Karpas-422 (cell line): ENCODE measurements around the gene PFKFB2. TPM values are rescaled to one million over a fixed set of nuclear protein-coding genes. Genes with fewer than 3 reads are reported as not detected.

Experiments used
- DNase-seq: peaks from one replicate; pipeline ENCODE4 v3.0.0-alpha.2; 2015
- H2AFZ ChIP-seq: fragments of 200-600 bp; sonication (generic); 2 replicates; pipeline ENCODE4 v1.6.1; 2014; ENCODE audit warnings: antibody characterized with exemption, low read length, mixed read lengths
- H3K27ac ChIP-seq: fragments of 200-600 bp; sonication (generic); 2 replicates; pipeline ENCODE4 v1.5.1; 2014; ENCODE audit warnings: mild to moderate bottlenecking, low read length, moderate library complexity
- H3K27me3 ChIP-seq: fragments of 200-600 bp; sonication (generic); 2 replicates; pipeline ENCODE4 v1.6.1; 2014; ENCODE audit warnings: low read length, mixed read lengths
- H3K36me3 ChIP-seq: fragments of 200-600 bp; sonication (generic); 2 replicates; pipeline ENCODE4 v1.6.1; 2014; ENCODE audit warnings: low read length, mixed read lengths; ENCODE audit not compliant: insufficient read depth
- H3K4me1 ChIP-seq: fragments of 200-600 bp; sonication (generic); 2 replicates; pipeline ENCODE4 v1.6.1; 2014; ENCODE audit warnings: mild to moderate bottlenecking, low read length, mixed read lengths
- H3K4me2 ChIP-seq: fragments of 200-600 bp; sonication (generic); 2 replicates; pipeline ENCODE4 v1.6.1; 2014; ENCODE audit warnings: low read length, low read depth, mild to moderate bottlenecking; ENCODE audit not compliant: poor library complexity, severe bottlenecking
- H3K4me3 ChIP-seq: fragments of 200-600 bp; sonication (generic); 2 replicates; pipeline ENCODE4 v1.5.1; 2014; ENCODE audit warnings: mild to moderate bottlenecking, antibody characterized with exemption, low read length, mixed read lengths
- H3K79me2 ChIP-seq: fragments of 200-600 bp; sonication (generic); 2 replicates; pipeline ENCODE4 v1.6.1; 2014; ENCODE audit warnings: mild to moderate bottlenecking, low read length, mixed read lengths
- H3K9ac ChIP-seq: fragments of 200-600 bp; sonication (generic); 2 replicates; pipeline ENCODE4 v1.6.0; 2014; ENCODE audit warnings: low read length
- H3K9me2 ChIP-seq: fragments of 200-600 bp; sonication (generic), shearing (Covaris generic); replicated peaks from 2 replicates; pipeline ENCODE4 v1.6.0; 2014; ENCODE audit warnings: mild to moderate bottlenecking, low read length, moderate library complexity; ENCODE audit not compliant: insufficient read depth
- H3K9me3 ChIP-seq: fragments of 300-700, 200-600 bp; sonication (generic); 2 replicates; pipeline ENCODE4 v1.6.1; 2014; ENCODE audit warnings: low read length, mixed read lengths
- H4K20me1 ChIP-seq: fragments of 200-600 bp; sonication (generic); 2 replicates; pipeline ENCODE4 v1.6.1; 2014; ENCODE audit warnings: mild to moderate bottlenecking, antibody characterized with exemption, low read length, low read depth; ENCODE audit not compliant: insufficient read depth
- total RNA-seq: library from RNA; depleted of rRNA; stranded (reverse); fragments of >200 nt; shearing (Covaris generic); gene quantifications from 2 replicates; pipeline ENCODE4 v1.2.3, GENCODE V29; 2014; ENCODE audit warnings: low replicate concordance

PFKFB2 gene
- total RNA-seq, 1 experiment from 2014 or later: 0.07 TPM

DNA sequence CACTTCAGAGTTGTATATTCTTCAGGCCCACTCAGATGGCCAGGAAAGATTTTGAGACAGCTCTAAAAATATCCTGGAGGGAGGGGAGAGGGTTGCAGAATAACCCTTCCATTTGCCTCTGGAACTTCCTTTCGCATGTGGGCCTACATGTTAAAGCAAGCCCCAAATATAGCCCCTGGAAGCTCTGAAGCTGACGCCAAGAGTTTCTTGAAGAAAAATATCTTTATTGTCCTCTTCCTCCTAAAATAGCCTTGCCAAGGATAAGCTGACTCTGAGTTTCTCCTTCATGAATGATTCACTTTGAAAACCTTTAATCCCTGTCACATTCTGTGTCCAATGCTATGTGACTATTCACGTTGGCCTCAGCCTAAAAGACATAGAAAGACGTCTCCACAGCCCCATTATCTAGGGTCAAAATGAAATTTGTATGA lies 27.0 kb upstream of the PFKFB2 start:
- Histone ChIP-seq H3K4me2 (no peak overlapping the region), H3K9ac (no peak overlapping the region)

DNA sequence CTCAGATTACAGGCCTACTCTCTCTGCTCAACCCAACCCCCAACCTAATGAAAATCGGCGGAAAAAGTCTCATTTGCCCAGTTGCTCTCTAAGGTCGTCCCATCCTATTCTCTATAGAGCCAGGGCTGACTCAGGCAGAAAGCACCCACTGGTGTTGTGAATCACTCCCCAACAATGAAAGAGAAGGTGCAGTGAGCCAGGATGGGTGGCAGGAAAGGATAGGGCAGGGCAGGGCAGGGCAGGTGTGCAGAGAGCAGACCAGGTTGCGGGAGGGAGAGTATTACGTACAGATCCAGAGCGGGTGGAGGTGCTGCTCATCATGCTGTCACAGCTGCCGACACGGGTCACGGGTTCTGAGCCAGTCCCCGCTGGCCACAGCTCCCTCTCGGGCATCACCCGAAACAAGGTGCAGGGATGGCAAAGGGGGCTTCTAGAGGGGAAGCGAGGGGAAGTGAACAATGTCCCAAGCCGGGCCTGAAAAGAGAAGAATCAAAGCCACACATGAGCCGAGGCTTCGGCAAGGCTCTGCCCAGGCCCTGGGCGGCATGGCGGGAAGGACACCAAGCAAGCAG lies 25.8 kb upstream of the PFKFB2 start:
- H3K9me2 ChIP-seq: no peaks in the 10 kb centered on the region
- H3K4me2 ChIP-seq: no peak overlapping the region
- H3K27ac ChIP-seq: no peak overlapping the region
- H4K20me1 ChIP-seq: no peaks in the 10 kb centered on the region
- H3K79me2 ChIP-seq: no peaks in the 10 kb centered on the region
- H3K4me3 ChIP-seq: no peak overlapping the region
- no peaks in the 10 kb centered on the region for H3K9me3 ChIP-seq
- no peak overlapping the region for H2AFZ ChIP-seq
- no peaks in the 10 kb centered on the region for H3K4me1 ChIP-seq
- H3K27me3 ChIP-seq: no peaks in the 10 kb centered on the region
- no peak overlapping the region for H3K9ac ChIP-seq
- DNase-seq: no peak
- no peaks in the 10 kb centered on the region for H3K36me3 ChIP-seq

More for the DNA sequence above, 27.0 kb upstream of the PFKFB2 start:
- no peaks in the 10 kb centered on the region for H3K9me3 ChIP-seq
- no peaks in the 10 kb centered on the region for H3K4me1 ChIP-seq
- H3K27ac ChIP-seq: no peak overlapping the region
- no peaks in the 10 kb centered on the region for H3K9me2 ChIP-seq
- DNase-seq: no peak
- H2AFZ ChIP-seq: no peak overlapping the region
- H3K79me2 ChIP-seq: no peaks in the 10 kb centered on the region
- no peaks in the 10 kb centered on the region for H3K36me3 ChIP-seq
- H3K27me3 ChIP-seq: no peaks in the 10 kb centered on the region
- H3K4me3 ChIP-seq: no peak overlapping the region
- no peaks in the 10 kb centered on the region for H4K20me1 ChIP-seq

DNA sequence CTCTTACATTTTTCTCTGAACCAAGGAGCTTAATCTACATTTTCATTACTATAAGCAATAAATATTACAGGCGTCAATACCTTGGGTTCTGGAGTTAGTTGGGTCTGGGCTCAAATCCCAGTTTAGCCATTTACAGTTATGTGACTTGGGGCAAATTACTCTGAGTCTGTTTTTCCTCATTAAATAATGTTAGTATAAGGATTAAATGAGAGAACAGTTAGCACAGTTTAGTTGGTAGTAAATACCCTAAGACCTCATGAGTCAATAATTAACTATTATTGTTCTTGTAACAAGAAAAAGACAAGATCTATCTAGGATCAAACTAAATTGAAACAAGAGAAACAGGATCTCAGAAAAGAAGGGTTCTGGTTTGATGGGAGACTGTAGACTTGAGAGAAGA lies 25.2 kb upstream of the PFKFB2 start:
- Histone ChIP-seq H3K27ac (no peak overlapping the region), H3K4me2 (no peak overlapping the region)

DNA sequence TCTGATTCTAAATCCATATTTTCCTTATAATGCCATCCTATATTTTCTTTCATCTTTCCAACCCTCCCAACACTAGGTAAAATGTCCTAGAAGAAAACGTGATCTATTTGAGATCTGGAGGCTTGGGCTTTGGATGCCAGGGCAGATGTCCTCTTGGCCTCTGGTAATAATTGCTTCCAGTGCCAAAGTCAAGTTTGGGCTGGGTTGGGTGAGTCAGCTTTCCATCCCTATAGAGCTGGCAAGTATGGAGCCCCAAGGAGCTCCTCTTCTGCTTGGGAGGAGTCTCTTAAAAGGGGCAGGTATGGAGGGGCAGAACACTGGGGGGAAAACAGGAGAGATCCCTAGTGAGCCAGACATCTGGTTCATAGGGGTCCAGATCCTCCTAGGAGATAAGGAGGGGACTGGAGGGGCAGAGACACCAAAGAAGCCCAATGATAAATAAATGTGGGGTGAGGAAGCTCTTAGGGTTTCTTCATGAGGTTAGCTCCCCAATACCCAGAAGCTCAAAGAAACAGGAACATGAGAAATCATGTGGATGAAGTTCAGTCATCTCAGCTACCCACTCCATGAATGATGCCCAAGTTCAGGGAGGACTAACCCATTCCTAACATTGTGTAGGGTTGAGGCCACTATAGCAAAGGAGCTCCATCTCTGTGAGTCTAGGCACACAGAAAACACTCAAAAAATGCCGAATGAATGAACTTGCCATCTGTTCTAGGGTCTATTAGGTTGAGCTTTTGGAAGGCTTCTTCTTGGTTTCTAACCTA lies 24.0 kb upstream of the PFKFB2 start:
- Histone ChIP-seq H2AFZ (no peak overlapping the region), H3K27ac (no peak overlapping the region), H3K4me3 (no peak overlapping the region), H3K9me3 (no peaks in the 10 kb centered on the region), H3K27me3 (no peaks in the 10 kb centered on the region), H3K4me2 (no peak overlapping the region), H3K4me1 (no peaks in the 10 kb centered on the region), H4K20me1 (no peaks in the 10 kb centered on the region), H3K9me2 (no peaks in the 10 kb centered on the region), H3K36me3 (no peaks in the 10 kb centered on the region), H3K9ac (no peak overlapping the region), H3K79me2 (no peaks in the 10 kb centered on the region)
- DNase-seq: no peak

More for the DNA sequence above, 25.2 kb upstream of the PFKFB2 start:
- Histone ChIP-seq H2AFZ (no peak overlapping the region), H3K36me3 (no peaks in the 10 kb centered on the region), H3K79me2 (no peaks in the 10 kb centered on the region), H3K9me3 (no peaks in the 10 kb centered on the region), H3K4me3 (no peak overlapping the region), H4K20me1 (no peaks in the 10 kb centered on the region), H3K9ac (no peak overlapping the region), H3K4me1 (no peaks in the 10 kb centered on the region), H3K9me2 (no peaks in the 10 kb centered on the region), H3K27me3 (no peaks in the 10 kb centered on the region)
- DNase-seq: no peak

DNA sequence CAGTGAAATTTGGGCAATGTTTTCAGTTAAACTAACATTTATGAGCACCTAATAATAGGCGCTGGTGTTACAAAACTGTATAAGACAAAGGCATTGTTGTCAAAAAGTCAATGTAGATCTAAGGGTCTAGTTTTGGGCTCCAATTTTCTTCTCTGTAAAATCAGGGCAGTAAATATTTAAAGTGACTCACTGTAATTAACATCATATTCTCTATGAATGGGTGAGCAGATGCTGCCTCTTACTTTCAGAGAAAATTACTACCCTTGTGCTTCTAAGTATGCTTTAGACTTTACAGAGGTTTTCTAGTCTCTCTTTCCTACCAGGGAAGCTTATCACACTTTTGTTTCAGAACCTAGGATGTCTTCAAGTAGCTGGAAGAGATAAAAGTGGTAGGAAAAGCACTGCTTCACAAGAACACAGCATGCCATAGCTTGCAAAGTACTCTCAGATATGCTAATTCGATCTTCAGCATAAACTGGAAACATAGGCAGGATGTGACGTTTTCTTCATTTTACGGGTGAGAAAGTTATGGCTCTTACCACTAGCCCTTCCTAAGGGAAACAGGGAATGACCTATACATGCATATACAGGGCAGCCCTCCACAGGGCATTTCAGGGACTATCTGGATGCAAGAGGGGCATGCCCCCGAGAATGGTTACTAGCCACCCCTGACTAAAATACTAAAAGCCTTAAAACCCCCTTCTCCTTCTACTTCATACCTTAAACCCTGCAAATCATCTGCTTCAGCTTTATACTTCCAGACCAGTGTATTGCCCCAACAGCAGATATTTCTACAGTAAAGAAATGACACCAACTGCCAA lies 23.2 kb upstream of the PFKFB2 start:
- Histone ChIP-seq H3K9me2 (no peaks in the 10 kb centered on the region), H4K20me1 (no peaks in the 10 kb centered on the region), H3K27ac (no peak overlapping the region), H3K9ac (no peak overlapping the region), H3K79me2 (no peaks in the 10 kb centered on the region), H2AFZ (no peak overlapping the region), H3K36me3 (no peaks in the 10 kb centered on the region), H3K9me3 (no peaks in the 10 kb centered on the region), H3K27me3 (no peaks in the 10 kb centered on the region), H3K4me2 (no peak overlapping the region), H3K4me3 (no peak overlapping the region), H3K4me1 (no peaks in the 10 kb centered on the region)
- no peak for DNase-seq

DNA sequence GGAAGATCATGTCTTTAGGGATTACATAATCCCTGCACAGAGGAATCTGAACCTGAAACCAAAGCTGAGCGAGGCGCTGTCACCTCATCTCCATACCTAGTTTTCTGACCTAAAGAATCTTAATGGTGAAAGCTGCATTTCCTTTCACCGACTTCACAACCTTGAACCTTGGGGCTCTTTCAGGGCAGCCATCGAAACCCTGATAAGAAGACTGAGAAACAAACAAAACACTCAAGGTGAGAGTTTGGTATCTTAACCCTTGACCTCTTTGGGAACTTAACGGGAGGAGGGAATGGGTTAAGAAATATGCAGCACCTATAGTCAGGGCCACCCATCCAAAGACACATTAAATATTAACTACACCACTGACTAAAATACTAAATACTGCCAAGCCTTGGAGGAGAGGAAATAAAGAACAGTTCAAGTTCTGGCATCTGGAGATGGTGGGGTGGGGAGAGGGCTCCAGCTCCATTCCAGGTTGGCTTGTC lies 22.5 kb upstream of the PFKFB2 start:
- Histone ChIP-seq H3K79me2 (no peaks in the 10 kb centered on the region), H3K4me2 (no peak overlapping the region), H3K27ac (no peak overlapping the region), H4K20me1 (no peaks in the 10 kb centered on the region), H3K9me3 (no peaks in the 10 kb centered on the region), H3K4me3 (no peak overlapping the region), H2AFZ (no peak overlapping the region), H3K36me3 (no peaks in the 10 kb centered on the region), H3K9me2 (no peaks in the 10 kb centered on the region), H3K27me3 (no peaks in the 10 kb centered on the region), H3K4me1 (no peaks in the 10 kb centered on the region), H3K9ac (no peak overlapping the region)
- DNase-seq: no peak

DNA sequence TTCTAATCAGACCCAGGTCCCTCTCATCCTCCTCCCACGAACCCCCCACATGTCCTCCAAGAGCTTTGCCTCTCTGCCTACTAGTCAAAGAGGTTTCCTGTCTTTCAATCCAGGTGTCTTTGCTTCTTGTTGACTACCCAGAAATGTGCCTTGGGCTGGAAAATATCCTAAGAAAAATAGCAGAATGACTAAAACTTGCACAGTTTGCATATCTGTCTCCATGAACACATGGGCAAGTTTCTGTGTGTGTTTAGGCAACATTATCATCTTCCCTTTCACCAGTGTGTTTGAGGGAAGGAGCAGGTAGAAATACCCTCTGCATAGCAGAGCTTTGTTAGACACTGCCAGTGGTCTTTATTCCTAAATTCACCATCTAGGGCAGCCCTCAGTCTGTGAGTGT lies 22.1 kb upstream of the PFKFB2 start:
- Histone ChIP-seq H3K27ac (no peak overlapping the region), H3K9ac (no peak overlapping the region), H3K79me2 (no peaks in the 10 kb centered on the region), H3K9me2 (no peaks in the 10 kb centered on the region), H2AFZ (no peak overlapping the region), H3K9me3 (no peaks in the 10 kb centered on the region), H3K36me3 (no peaks in the 10 kb centered on the region), H4K20me1 (no peaks in the 10 kb centered on the region), H3K27me3 (no peaks in the 10 kb centered on the region), H3K4me3 (no peak overlapping the region), H3K4me2 (no peak overlapping the region), H3K4me1 (no peaks in the 10 kb centered on the region)
- no peak for DNase-seq

DNA sequence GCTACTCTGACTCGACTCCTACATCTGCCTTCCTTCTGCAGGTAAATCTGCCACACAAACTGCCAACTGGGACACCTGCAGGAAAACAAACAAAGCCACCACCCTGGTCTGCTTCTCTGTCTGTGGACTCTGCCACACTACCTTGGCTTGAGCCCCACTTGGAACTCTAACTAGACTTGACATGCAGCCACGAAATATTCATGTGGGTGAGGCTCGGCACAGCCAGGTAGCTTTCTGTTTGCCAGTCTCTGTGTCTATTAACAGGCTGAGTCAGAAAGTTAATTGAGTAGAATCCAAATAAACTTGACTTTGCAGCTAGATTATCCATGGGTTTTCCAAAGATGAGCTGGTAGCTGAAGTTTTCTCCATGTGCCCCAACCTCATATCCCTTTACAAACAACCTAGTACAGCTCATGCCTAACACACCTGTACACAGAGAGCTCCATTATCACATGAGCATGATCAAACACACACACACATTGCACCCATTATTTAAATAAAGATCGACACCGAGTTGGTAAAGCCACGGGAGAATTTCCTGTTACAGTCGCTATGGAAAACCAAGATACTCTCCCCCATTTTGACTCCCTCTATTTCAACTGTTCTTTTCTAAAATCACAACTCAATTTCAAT lies 21.3 kb upstream of the PFKFB2 start:
- no peaks in the 10 kb centered on the region for H3K79me2 ChIP-seq
- H3K9ac ChIP-seq: no peak overlapping the region
- no peak overlapping the region for H2AFZ ChIP-seq
- no peaks in the 10 kb centered on the region for H3K9me3 ChIP-seq
- H3K27ac ChIP-seq: no peak overlapping the region
- H3K4me2 ChIP-seq: no peak overlapping the region
- no peaks in the 10 kb centered on the region for H4K20me1 ChIP-seq
- H3K36me3 ChIP-seq: no peaks in the 10 kb centered on the region
- no peaks in the 10 kb centered on the region for H3K27me3 ChIP-seq
- no peak for DNase-seq
- no peaks in the 10 kb centered on the region for H3K4me1 ChIP-seq
- H3K4me3 ChIP-seq: no peak overlapping the region
- H3K9me2 ChIP-seq: no peaks in the 10 kb centered on the region
